SKM-1 treated with dmso at 0.1 percent for 144 hours (cell line): ENCODE data around the gene NEK11.
"Not testable (repeated sequence)": the region's sequence is repeated elsewhere in the genome, so short reads cannot be mapped to it uniquely, and the experiment has no call there.

ENCODE experiments used
- DNase-seq: peaks from one replicate; lab custom pipeline; 2025; ENCODE audit not compliant: unreplicated experiment; lab: John Stamatoyannopoulos, UW

The NEK11 gene

DNA sequence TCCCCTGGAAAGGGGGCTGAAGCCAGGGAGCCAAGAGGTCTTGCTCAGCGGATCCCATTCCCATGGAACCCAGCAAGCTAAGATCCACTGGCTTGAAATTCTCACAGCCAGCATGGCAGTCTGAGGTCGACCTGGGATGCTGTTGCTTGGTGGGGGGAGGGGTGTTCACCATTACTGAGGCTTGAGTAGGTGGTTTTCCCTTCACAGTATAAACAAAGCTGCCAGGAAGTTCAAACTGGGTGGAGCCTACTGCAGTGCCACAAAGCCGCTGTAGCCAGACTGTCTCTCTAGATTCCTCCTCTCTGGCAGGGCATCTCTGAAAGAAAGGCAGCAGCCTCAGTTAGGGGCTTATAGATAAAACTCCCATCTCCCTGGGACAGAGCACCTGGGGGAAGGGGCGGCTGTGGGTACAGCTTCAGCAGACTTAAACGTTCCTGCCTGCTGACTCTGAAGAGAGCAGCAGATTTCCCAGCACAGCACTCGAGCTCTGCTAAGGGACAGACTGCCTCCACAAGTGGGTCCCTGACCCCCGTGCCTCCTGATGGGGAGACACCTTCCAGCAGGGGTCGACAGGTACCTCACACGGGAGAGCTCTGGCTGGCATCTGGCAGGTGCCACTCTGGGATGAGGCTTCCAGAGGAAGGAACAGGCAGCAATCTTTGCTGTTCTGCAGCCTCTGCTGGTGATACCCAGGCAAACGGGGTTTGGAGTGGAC, 15.8 kb downstream of the NEK11 start:
- DNase-seq = not testable (repeated sequence)

GRCh38 chr3:131047582-131047981, 20.9 kb downstream of the NEK11 start:
- no peak for DNase-seq

- DNase-seq = no peak
Observed at GRCh38 chr3:131048030-131048429, 21.4 kb downstream of the NEK11 start.

DNA sequence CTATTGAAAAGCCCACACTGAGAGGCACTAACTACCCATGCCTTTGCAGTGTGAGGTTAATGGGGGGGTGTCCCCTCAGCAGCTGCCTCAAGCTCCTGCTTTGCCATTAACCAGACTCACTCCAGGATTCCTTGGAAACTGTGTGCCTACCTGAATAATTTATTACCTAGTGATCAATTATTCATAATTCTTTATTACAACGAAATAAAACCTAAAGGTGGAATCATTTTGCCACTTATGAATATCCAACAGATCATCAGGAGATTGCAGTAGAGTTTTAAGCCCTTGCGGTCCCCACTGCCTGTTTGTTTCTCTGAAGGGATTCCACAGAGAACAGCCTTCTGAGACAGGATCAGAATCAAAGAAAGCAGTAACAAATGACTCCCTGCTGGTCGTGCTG, 23.3 kb downstream of the NEK11 start:
- DNase-seq = no peak

- no peak for DNase-seq
Observed at GRCh38 chr3:131053043-131053859, 26.6 kb downstream of the NEK11 start.

GRCh38 chr3:131067983-131068382, 41.3 kb downstream of the NEK11 start:
- no peak for DNase-seq

DNA sequence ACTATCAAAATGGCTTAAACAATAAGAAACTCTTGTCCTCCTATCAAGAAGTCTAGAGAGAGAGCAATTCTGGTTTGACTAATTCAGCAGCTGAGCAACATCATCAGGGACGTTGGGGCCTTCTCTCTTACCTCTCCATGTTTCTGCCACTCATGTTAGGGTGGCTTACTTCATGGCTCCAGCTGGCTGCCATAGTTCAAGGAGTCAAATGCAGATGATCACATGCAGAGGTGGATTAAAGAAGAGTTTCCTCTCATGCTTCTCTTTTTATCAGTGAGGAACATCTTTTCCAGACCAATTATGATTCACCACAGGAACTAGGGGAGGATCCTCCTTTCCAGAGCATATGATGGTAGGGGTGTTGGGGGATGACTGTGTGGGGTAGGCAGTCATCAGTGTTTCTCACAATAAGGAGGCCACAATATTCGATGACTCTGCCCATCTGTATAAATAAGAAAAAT, 45.5 kb downstream of the NEK11 start:
- peak; percentile 37 for DNase-seq

DNA sequence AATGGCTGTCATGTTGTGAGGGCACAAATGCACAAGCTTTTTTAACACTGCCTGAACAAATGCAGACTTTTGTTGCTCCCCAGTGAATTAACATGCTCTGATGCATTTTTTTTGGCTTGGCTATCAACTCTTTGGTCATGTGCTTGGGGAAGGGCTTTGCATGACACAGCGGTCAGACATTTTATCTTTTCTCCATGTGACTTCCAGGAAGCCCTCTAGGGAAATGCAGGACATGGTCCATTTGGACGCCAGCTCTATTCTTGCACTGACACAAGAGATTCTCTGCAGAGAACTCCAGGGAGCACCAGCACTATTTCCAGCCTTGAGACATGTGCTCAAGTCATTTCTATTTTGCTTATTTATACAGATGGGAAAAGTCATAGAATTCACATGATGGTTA, 46.2 kb downstream of the NEK11 start:
- no peak for DNase-seq

- DNase-seq = no peak
Observed at GRCh38 chr3:131075632-131076328, 49.1 kb downstream of the NEK11 start.

- DNase-seq = no peak
Observed at GRCh38 chr3:131077904-131078303, 51.2 kb downstream of the NEK11 start.

GRCh38 chr3:131079086-131079485, 52.4 kb downstream of the NEK11 start:
- no peak for DNase-seq

- no peak for DNase-seq
Observed at GRCh38 chr3:131081224-131081623, 54.5 kb downstream of the NEK11 start.

- no peak for DNase-seq
Observed at GRCh38 chr3:131082246-131082645, 55.6 kb downstream of the NEK11 start.

GRCh38 chr3:131082871-131083863, 56.5 kb downstream of the NEK11 start:
- DNase-seq = no peak

- DNase-seq = no peak
Observed at GRCh38 chr3:131091768-131092167, 65.1 kb downstream of the NEK11 start.

GRCh38 chr3:131107637-131108433, 81.2 kb downstream of the NEK11 start:
- DNase-seq = no peak

DNA sequence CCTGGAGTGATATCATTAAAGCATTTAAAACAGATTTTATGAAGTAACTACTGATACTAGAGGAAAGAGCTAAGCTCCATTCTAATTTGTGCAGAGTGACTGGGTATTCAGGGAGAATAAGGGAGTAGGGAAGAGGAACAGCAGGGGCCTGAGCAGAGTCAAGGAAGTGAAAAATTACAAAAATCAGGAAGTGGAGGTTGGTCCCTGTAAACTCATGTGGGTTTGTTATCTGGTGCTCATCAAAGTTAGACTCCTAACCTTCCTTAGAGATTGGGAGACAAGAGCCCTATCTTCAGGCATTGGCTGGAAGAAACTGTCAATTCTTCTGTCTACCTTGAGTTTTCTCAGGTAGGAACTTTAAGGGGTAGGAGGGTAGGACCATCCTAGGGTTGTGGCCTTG, 82.5 kb downstream of the NEK11 start:
- DNase-seq = peak; percentile 39

DNA sequence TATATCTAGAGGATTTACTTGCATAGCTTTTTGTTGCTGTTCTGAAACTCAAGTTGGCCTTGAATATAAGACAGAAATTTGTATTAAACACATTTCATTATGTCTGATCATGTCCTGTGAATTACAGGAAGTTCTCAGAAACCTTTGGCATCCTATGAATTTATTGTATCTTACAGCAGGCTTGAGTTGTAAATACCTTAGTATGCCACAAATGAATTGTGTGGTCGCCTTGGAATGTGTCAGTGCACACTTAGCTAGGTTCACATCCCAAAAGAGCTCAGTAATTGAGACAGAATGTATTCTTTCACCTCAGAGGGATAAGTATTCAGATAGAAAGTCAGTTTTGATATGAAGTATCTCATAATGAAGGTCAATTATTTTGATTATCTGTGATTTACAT, 83.4 kb downstream of the NEK11 start:
- DNase-seq = no peak

DNA sequence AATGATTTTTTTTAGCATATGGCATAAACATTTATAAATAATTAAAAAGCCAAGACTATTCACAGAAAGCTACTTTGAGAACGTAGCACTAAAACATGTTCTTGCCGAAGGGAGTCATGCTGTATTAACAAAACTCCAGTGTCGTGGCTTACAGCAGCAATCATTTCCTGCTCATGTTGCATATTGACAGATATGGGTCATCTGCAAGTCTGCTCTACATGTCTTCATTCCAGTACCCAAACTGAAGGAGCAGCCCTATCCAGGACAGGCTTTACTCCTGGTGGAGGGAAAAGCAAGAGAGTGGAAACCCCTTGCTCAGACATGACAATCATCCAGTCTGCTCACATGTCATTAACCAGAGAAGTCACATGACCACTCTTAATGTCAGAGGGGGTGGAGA, 87.6 kb downstream of the NEK11 start:
- no peak for DNase-seq

- DNase-seq = no peak
Observed at GRCh38 chr3:131125684-131126083, 99.0 kb downstream of the NEK11 start.
